HCT116 (cell line): ENCODE measurements around the gene UQCRC1.
A peak's percentile ranks its signal among the peaks of the same experiment; 100 is the strongest.

ENCODE experiments used
- CTCF ChIP-seq, 3 experiments: fragments of 200-600 bp in 1 of 3; sonication (generic) in 1 of 3; IDR thresholded peaks in 2 of 3; conservative IDR thresholded peaks in 1 of 3; 2 replicates each; pipeline ENCODE4 v1.5.1; 2012 to 2017; ENCODE audit warnings: low read depth in 2 of 3, low read length in 2 of 3, antibody characterized with exemption in 1 of 3, borderline replicate concordance in 1 of 3, control low read depth in 1 of 3, mild to moderate bottlenecking in 1 of 3, mixed read lengths in 1 of 3, mixed run types in 1 of 3, moderate library complexity in 1 of 3; ENCODE audit not compliant: insufficient read depth in 1 of 3
- POLR2A ChIP-seq: IDR thresholded peaks from 2 replicates; pipeline ENCODE4 v1.7.0; 2011; ENCODE audit warnings: borderline replicate concordance; ENCODE audit not compliant: insufficient read depth, insufficient read length; ENCODE audit errors: extremely low read depth
- POLR2AphosphoS5 ChIP-seq: IDR thresholded peaks from 2 replicates; pipeline ENCODE4 v1.6.1; 2011; ENCODE audit warnings: mild to moderate bottlenecking, low read depth, low read length, moderate library complexity

GRCh38 chr3:48609088-48610005 lies at the start of gene UQCRC1:
- TF ChIP-seq POLR2AphosphoS5 (peak; percentile 96), CTCF (IDR thresholded peaks at IDR 0.05 in 2 of 3, conservative IDR thresholded peaks at IDR 0.05 in 1 of 3; ENCODE audit: borderline replicate concordance in 1 of 3, insufficient read depth in 1 of 3, low read depth in 2 of 3, low read length in 2 of 3) (peak; percentile 44 to 61 (median 53); a peak in 5 of 6 replicates), POLR2A (peak; percentile 93)
